Body of pancreas (tissue), 4 donors: ENCODE measurements around the gene ABCC12. TPM values are rescaled to one million over a fixed set of nuclear protein-coding genes. Genes with fewer than 3 reads are reported as not detected.

ENCODE experiments used
- ATAC-seq: fragments of 150-250 bp; one replicate; pipeline ENCODE4 v1.9.1; 2016
- DNase-seq, 4 donors: peaks; one replicate each; pipeline ENCODE4 v3.0.0-alpha.2; 2019
- H3K27ac ChIP-seq, 4 donors: fragments of 200-600 bp; sonication (generic); 1 replicate in 3 of 4; 2 replicates in 1 of 4; pipeline versions ENCODE4 v1.5.1 to v1.6.1; 2016 to 2019; ENCODE audit warnings: mild to moderate bottlenecking in 1 of 4, mixed read lengths in 1 of 4, moderate library complexity in 1 of 4
- H3K27me3 ChIP-seq, 2 donors: fragments of 200-600 bp; sonication (generic); one replicate each; pipeline ENCODE4 v1.6.0; 2016; ENCODE audit warnings: mild to moderate bottlenecking in 1 of 2
- H3K36me3 ChIP-seq, 2 donors: fragments of 200-600 bp; sonication (generic); replicated peaks in 1 of 2; 2 replicates each; pipeline ENCODE4 v1.5.1; 2016; ENCODE audit warnings: low read depth in 2 of 2; ENCODE audit not compliant: insufficient read depth in 1 of 2
- H3K4me1 ChIP-seq: fragments of 200-600 bp; sonication (generic); one replicate; pipeline ENCODE4 v1.6.0; 2016
- H3K4me3 ChIP-seq, 2 donors: fragments of 200-600 bp; sonication (generic); 1 replicate in 1 of 2; 2 replicates in 1 of 2; pipeline ENCODE4 v1.5.1; 2016 to 2019
- H3K9me3 ChIP-seq, 3 donors: fragments of 200-600 bp; sonication (generic); 1 replicate in 2 of 3; 2 replicates in 1 of 3; pipeline ENCODE4 v1.5.1; 2016
- CTCF ChIP-seq, 7 experiments: fragments of 450-650 bp in 4 of 7; fragments of 200-600 bp in 3 of 7; sonication (generic) in 3 of 7; IDR thresholded peaks; one replicate each; pipeline ENCODE4 v1.5.1; 2016 to 2019; ENCODE audit warnings: antibody characterized with exemption in 7 of 7
- POLR2A ChIP-seq, 3 donors: fragments of 450-650 bp; IDR thresholded peaks; one replicate each; pipeline ENCODE4 v1.6.1; 2016; ENCODE audit warnings: antibody characterized with exemption in 3 of 3, mild to moderate bottlenecking in 2 of 3
- WGBS, 2 donors: methylation state at CpG; one replicate each; pipeline ENCODE4 v1.1.5; 2017; 5-methylcytosine and 5-hydroxymethylcytosine counted together
- intact Hi-C: fragments of 100-400 bp; cut with DNase I; formaldehyde crosslinking; loops from one replicate; pipeline ENCODE4 v1.15.1; 2023
- total RNA-seq, 2 donors: library from RNA; depleted of rRNA; stranded (reverse); fragments of >200 nt; gene quantifications; one replicate each; pipeline ENCODE4 v1.1.0, GENCODE V29; 2016

The ABCC12 gene
- total RNA-seq, 2 donors from 2014 or later = not detected

GRCh38 chr16:48197294-48197693 is 41.5 kb upstream of the ABCC12 start:
- Histone ChIP-seq H3K9me3 (no peaks in the 10 kb centered on the region), H3K27ac (no peak overlapping the region), H3K27me3 (no peaks in the 10 kb centered on the region), H3K4me1 (peaks cover 14% of the 10 kb centered on the region), H3K36me3 (no peaks in the 10 kb centered on the region), H3K4me3 (no peak overlapping the region)
- ATAC-seq (no peak), DNase-seq (no peak)
- TF ChIP-seq POLR2A (IDR thresholded peaks at IDR 0.05) = no peak
- no peak for TF ChIP-seq CTCF (IDR thresholded peaks at IDR 0.05)
- WGBS, 2 donors = 85 to 87% methylated on average over 3 of the region's 3 CpGs
- intact Hi-C loops = no loop called here

GRCh38 chr16:48194828-48195556 is 39.2 kb upstream of the ABCC12 start:
- TF ChIP-seq CTCF (IDR thresholded peaks at IDR 0.05) (no peak), POLR2A (IDR thresholded peaks at IDR 0.05) (no peak)
- H3K36me3 ChIP-seq = no peaks in the 10 kb centered on the region
- no peak overlapping the region for H3K27ac ChIP-seq
- WGBS, 2 donors = 28 to 44% methylated on average over 5 of the region's 5 CpGs
- no peaks in the 10 kb centered on the region for H3K27me3 ChIP-seq
- DNase-seq (peak; percentile 29 to 60 (median 43)), ATAC-seq (peak; percentile 42)
- no peak overlapping the region for H3K4me3 ChIP-seq
- peaks cover 5% of the 10 kb centered on the region for H3K4me1 ChIP-seq
- H3K9me3 ChIP-seq = no peaks in the 10 kb centered on the region
- intact Hi-C loops = no loop called here

GRCh38 chr16:48193846-48194245 is 38.1 kb upstream of the ABCC12 start:
- TF ChIP-seq POLR2A (IDR thresholded peaks at IDR 0.05) (no peak), CTCF (IDR thresholded peaks at IDR 0.05) (no peak)
- ATAC-seq (no peak), DNase-seq (no peak)
- Histone ChIP-seq H3K27ac (no peak overlapping the region), H3K27me3 (no peaks in the 10 kb centered on the region), H3K4me3 (no peak overlapping the region), H3K4me1 (peaks cover 5% of the 10 kb centered on the region), H3K9me3 (no peaks in the 10 kb centered on the region), H3K36me3 (no peaks in the 10 kb centered on the region)
- WGBS, 2 donors = 72 to 93% methylated on average over 7 of the region's 7 CpGs
- intact Hi-C loops = no loop called here

DNA sequence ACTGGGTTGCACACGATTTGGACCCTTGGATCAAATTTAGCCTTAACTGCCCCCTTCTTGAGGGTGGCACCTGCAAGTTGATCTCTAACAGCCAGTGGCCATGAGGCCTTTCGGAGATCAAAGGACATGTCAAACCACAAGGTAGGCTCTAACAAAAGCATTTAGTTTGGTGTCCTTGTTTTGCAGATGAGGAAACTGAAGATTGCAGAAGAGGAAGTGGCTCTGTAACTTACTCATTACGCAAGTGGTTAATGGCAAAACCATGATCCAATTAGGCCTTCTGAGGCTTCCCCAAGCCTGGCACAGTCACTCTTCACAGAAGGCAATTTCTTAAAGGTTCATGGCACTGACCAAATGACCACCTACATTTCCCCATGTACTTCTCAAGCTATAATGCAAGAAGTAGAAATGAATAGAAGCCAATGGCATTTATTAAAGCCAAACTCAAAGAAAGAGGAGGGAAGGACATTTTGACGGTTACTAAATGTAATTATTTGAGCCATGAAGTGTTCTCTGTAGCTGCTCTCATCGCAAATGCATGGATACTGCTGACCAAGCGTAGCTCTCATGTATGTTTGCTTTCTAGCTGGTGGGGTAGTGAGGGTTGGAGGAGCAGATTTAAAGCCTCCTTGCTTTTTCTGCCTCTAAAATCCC is 32.8 kb upstream of the ABCC12 start:
- intact Hi-C loops = no loop called here
- no peak overlapping the region for H3K4me3 ChIP-seq
- TF ChIP-seq POLR2A (IDR thresholded peaks at IDR 0.05) = no peak
- TF ChIP-seq CTCF (IDR thresholded peaks at IDR 0.05) = no peak
- no peaks in the 10 kb centered on the region for H3K27me3 ChIP-seq
- DNase-seq (peak in 1 of 4 donors; percentile 29), ATAC-seq (no peak)
- H3K27ac ChIP-seq = no peak overlapping the region
- 75 to 85% methylated on average over 6 of the region's 6 CpGs for WGBS, 2 donors
- no peaks in the 10 kb centered on the region for H3K36me3 ChIP-seq
- no peaks in the 10 kb centered on the region for H3K4me1 ChIP-seq
- no peaks in the 10 kb centered on the region for H3K9me3 ChIP-seq
